Neutrophil (primary cell): ENCODE measurements around the gene UBAC1.

Experiments used
- H3K27ac ChIP-seq: fragments of 200-600 bp; sonication (generic); 2 replicates; pipeline ENCODE4 v1.5.1; 2016; ENCODE audit warnings: mild to moderate bottlenecking, moderate library complexity
- H3K27me3 ChIP-seq: fragments of 200-600 bp; sonication (generic); 2 replicates; pipeline ENCODE4 v1.6.0; 2016; ENCODE audit warnings: mild to moderate bottlenecking
- H3K36me3 ChIP-seq: fragments of 200-600 bp; sonication (generic); 2 replicates; pipeline ENCODE4 v1.5.1; 2017
- H3K4me1 ChIP-seq, 2 experiments: fragments of 200-600 bp in 1 of 2; sonication (generic) in 1 of 2; 1 replicate in 1 of 2; 2 replicates in 1 of 2; pipeline versions ENCODE4 v1.5.1 to v1.6.1; 2013 to 2016; ENCODE audit warnings: low read depth in 1 of 2, low read length in 1 of 2, mild to moderate bottlenecking in 1 of 2, moderate library complexity in 1 of 2; ENCODE audit not compliant: control insufficient read depth in 1 of 2, insufficient read depth in 1 of 2
- H3K4me3 ChIP-seq, 2 experiments: fragments of 200-600 bp in 1 of 2; sonication (generic) in 1 of 2; 1 replicate in 1 of 2; 2 replicates in 1 of 2; pipeline ENCODE4 v1.5.1; 2013 to 2016; ENCODE audit warnings: low read depth in 1 of 2, low read length in 1 of 2, mild to moderate bottlenecking in 1 of 2, moderate library complexity in 1 of 2
- H3K9me3 ChIP-seq: fragments of 200-600 bp; sonication (generic); 2 replicates; pipeline ENCODE4 v1.5.1; 2016
- TF ChIP-seq, protein P1 (sequence below): fragments of 200-600 bp; sonication (generic); IDR thresholded peaks from 2 replicates; pipeline ENCODE4 v1.5.1; 2016; ENCODE audit warnings: antibody characterized with exemption

Gene UBAC1

GRCh38 chr9:135910757-135911156, 50.4 kb downstream of the UBAC1 start:
- H3K4me3 ChIP-seq, result no peak overlapping the region
- H3K4me1 ChIP-seq, result peaks cover 21 to 22% of the 10 kb centered on the region in 2 experiments
- no peak overlapping the region for H3K27ac ChIP-seq
- TF ChIP-seq, protein P1, sequence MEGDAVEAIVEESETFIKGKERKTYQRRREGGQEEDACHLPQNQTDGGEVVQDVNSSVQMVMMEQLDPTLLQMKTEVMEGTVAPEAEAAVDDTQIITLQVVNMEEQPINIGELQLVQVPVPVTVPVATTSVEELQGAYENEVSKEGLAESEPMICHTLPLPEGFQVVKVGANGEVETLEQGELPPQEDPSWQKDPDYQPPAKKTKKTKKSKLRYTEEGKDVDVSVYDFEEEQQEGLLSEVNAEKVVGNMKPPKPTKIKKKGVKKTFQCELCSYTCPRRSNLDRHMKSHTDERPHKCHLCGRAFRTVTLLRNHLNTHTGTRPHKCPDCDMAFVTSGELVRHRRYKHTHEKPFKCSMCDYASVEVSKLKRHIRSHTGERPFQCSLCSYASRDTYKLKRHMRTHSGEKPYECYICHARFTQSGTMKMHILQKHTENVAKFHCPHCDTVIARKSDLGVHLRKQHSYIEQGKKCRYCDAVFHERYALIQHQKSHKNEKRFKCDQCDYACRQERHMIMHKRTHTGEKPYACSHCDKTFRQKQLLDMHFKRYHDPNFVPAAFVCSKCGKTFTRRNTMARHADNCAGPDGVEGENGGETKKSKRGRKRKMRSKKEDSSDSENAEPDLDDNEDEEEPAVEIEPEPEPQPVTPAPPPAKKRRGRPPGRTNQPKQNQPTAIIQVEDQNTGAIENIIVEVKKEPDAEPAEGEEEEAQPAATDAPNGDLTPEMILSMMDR, result no peak
- peaks cover 9% of the 10 kb centered on the region for H3K27me3 ChIP-seq
- H3K36me3 ChIP-seq, result peaks cover 17% of the 10 kb centered on the region
- H3K9me3 ChIP-seq, result no peaks in the 10 kb centered on the region

GRCh38 chr9:135910216-135910615, 51.0 kb downstream of the UBAC1 start:
- Histone ChIP-seq H3K36me3 (peaks cover 17% of the 10 kb centered on the region), H3K4me1 (peaks cover 23 to 24% of the 10 kb centered on the region in 2 experiments), H3K9me3 (no peaks in the 10 kb centered on the region), H3K27me3 (peaks cover 9% of the 10 kb centered on the region), H3K27ac (no peak overlapping the region), H3K4me3 (no peak overlapping the region)
- TF ChIP-seq, protein P1, result no peak

- TF ChIP-seq, protein P1, result no peak
- peaks cover 23 to 24% of the 10 kb centered on the region in 2 experiments for H3K4me1 ChIP-seq
- H3K27me3 ChIP-seq, result peaks cover 9% of the 10 kb centered on the region
- H3K27ac ChIP-seq, result no peak overlapping the region
- no peak overlapping the region for H3K4me3 ChIP-seq
- H3K9me3 ChIP-seq, result no peaks in the 10 kb centered on the region
- H3K36me3 ChIP-seq, result peaks cover 17% of the 10 kb centered on the region
Measured at GRCh38 chr9:135909371-135909770, 51.8 kb downstream of the UBAC1 start.

- Histone ChIP-seq H3K4me1 (peaks cover 23 to 24% of the 10 kb centered on the region in 2 experiments), H3K4me3 (peak overlapping the region in 1 of 2 experiments; percentile 78), H3K27me3 (peaks cover 9% of the 10 kb centered on the region), H3K27ac (no peak overlapping the region), H3K36me3 (peaks cover 16% of the 10 kb centered on the region), H3K9me3 (no peaks in the 10 kb centered on the region)
- TF ChIP-seq, protein P1, result no peak
Measured at GRCh38 chr9:135908754-135909204, 52.4 kb downstream of the UBAC1 start.

DNA sequence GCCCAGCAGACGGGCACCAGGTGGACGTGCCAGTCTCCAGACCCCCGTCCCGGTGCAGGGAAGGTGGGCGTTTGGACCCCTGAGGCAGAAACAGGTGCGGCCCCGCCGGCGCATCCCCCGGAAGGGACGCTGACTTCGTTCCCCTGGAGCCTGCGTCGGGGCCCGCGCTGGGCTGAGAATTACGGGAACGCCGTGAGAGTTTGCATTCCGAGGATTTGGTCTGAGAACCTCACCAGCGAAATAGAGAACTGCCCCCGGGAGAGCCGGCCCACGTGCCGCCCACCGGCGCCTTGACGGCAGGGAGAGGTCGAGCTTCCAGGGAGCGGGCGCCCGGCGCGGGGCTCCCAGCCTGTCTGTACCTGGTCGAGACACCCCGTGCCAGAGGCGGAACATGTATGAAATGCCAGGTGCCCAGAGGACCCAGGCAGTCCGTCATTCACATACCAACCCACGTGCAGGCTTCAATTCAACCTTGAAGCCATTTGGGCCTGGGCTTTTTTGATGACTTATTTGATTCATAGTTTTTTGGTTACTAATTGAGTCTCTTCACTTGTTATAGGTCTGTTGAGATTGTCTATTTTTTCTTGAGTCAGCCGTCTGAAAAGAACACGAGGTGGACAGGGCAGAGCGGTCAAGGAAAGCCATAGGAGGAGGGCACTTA, 53.0 kb downstream of the UBAC1 start:
- H3K4me1 ChIP-seq, result peaks cover 23 to 24% of the 10 kb centered on the region in 2 experiments
- H3K9me3 ChIP-seq, result no peaks in the 10 kb centered on the region
- H3K27ac ChIP-seq, result peak overlapping the region; percentile 81
- peak overlapping the region; percentile 78 to 99 for H3K4me3 ChIP-seq
- peaks cover 9% of the 10 kb centered on the region for H3K27me3 ChIP-seq
- TF ChIP-seq, protein P1, result no peak
- peaks cover 10% of the 10 kb centered on the region for H3K36me3 ChIP-seq
